Esophagus squamous epithelium (tissue), 4 donors: Measurements from ENCODE around the gene PRKG1.

Experiments used
- CTCF ChIP-seq, 6 experiments: fragments of 450-650 bp in 4 of 6; fragments of 200-600 bp in 2 of 6; sonication (generic) in 2 of 6; IDR thresholded peaks; one replicate each; pipeline ENCODE4 v1.5.1; 2016 to 2019; ENCODE audit warnings: antibody characterized with exemption in 6 of 6, mild to moderate bottlenecking in 4 of 6, moderate library complexity in 4 of 6
- POLR2A ChIP-seq, 4 donors: fragments of 450-650 bp; IDR thresholded peaks; one replicate each; pipeline ENCODE4 v1.6.1; 2017; ENCODE audit warnings: antibody characterized with exemption in 4 of 4, mild to moderate bottlenecking in 4 of 4, moderate library complexity in 3 of 4

- TF ChIP-seq POLR2A (IDR thresholded peaks at IDR 0.05): no peak
- TF ChIP-seq CTCF (IDR thresholded peaks at IDR 0.05): no peak
Observed at GRCh38 chr10:51129946-51130544, 55.8 kb downstream of the PRKG1 start.
